ENCODE results near the gene EXOC3L1.

DNA sequence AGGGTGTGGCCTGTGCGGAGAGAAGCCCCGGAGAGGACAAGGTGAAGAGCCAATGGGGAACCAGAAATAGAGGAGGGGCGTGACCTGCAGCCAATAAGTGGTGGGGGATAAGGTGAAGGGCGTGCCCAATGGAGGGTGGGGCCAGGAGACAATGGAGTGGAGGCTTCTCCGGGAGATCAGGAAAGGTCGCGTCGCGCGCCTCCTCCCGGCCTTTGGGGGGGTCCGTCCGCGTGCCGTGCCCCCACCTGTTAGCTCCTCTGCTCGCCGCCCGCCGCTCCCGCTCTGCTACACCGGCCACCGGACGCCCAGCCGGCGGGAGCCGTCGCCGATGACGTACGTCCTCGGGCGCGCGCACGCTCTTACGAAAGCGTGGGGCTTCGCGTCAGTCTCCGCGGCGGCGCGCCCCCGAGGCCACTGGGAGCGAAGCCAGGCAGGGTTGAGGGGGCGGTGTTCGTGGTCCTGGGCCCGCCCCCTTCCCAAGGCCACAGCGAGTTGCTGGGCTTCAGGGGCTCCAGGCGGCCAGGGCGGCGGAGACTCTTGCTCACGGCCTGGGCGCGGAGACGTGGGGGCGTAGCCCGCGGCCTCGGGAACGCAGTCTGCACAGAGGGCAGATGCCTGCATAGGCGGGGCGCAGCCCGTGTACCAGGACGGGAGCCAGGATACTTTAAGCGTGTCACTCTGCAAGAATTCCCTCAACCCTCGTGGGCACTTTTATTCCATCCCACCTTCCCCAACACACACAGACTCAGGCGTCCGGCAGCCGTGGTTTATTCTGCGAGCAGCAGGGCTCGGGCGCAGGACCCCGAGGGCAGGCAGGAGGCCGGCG lies 6.1 kb downstream of the EXOC3L1 start, which contains the start of gene MATCAP1:
- TF ChIP-seq POLR2A (IDR thresholded peaks at IDR 0.05; ENCODE audit: low read depth, low read length): no peak
- no peak for TF ChIP-seq TAF1 (IDR thresholded peaks at IDR 0.05; ENCODE audit: low read depth, low read length)
- TF ChIP-seq POLR2AphosphoS5 (IDR thresholded peaks at IDR 0.05; ENCODE audit: low read depth, low read length): no peak
- no peak for TF ChIP-seq SPI1 (IDR thresholded peaks at IDR 0.05; ENCODE audit: low read depth, low read length)
